ELF-1 (cell line): ENCODE data around the gene ATOX1.
A peak's percentile ranks its signal among the peaks of the same experiment; 100 is the strongest.

Source experiments
- DNase-seq: peaks from one replicate; pipeline ENCODE4 v3.0.0-alpha.2; 2016; ENCODE audit warnings: low read depth, low spot score

ATOX1 gene

GRCh38 chr5:151733358-151734063 is 24.9 kb downstream of the ATOX1 start:
- no peak for DNase-seq

DNA sequence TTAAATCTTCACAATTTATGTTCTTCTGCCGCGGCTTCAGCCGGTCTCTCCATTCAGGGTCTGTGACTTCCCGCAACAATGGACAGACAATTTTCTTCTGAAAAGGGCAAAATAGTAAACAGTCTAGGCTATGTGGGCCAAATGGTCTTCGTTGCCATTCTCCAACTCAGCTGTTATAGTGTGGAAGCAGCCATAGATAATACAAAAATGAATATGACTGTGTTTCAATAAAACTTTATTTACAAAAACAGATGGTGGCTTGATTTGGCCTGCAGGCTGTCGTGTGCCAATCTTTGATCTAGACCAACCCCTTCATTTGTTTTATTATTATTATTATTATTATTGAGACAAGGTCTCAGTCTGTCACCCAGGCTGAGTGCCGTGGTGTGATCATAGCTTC is 28.1 kb downstream of the ATOX1 start:
- DNase-seq = no peak

DNA sequence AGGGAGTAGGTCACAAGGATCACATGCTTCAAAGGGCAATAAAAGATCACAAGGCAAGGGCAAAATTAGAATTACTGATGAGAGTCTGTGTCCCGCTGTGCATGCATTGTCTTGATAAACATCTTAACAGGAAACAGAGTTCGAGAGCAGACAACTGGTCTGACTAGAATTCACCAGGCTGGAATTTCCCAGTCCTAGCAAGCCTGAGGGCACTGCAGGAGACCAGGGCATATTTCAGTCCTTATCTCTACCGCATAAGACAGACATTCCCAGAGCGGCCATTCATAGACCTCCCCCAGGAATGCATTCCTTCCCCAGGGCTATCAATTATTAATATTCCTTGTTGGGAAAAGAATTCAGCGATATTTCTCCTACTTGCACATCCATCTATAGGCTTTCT is 28.8 kb downstream of the ATOX1 start:
- peak; percentile 61 for DNase-seq

GRCh38 chr5:151724360-151724759 is 34.1 kb downstream of the ATOX1 start:
- DNase-seq = no peak

DNA sequence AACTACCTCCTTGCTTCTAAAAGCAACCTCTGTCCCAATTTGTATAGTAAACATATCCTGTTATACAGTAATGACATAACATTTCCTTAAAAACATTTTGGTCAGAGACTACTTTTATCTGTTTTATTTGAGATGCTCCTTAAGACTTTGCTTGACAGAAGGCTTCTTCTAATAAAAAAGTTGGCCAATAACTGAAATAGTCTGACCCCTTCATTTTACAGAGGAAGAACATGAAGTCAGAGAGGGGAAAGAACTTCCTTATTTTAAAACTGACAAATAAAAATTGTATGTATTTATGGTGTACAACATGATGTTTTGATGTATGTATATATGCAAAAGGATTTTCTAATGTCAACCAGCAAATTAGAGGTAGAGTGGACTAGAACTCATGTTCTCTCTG is 35.9 kb downstream of the ATOX1 start:
- DNase-seq = no peak

DNA sequence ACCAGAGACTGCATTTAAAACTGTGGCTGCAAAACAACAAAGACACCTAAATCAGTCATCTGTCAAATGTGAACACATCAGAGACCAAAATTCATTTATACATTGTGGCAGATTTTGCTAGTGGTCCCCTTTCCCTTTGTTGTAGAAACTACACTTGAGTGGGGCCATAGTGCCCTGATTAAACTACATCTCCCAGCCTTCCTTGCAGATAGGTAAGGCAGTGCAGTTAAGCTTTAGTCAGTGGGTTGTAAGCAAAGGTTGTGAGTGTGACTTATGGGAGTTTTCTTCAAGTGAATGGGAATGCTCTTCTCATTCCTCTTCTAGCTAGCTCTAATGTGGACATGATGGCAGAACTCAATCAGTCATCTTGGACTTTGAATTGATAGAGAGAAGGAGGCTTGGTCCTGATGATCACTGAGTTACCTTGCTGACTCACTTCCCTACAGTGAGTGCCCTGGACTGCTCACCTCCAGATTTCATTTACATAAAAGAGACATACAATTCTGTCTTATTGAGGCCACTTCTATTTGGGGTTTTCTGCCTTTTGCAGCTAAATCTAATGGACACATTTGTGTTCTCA is 36.5 kb downstream of the ATOX1 start:
- DNase-seq = no peak

DNA sequence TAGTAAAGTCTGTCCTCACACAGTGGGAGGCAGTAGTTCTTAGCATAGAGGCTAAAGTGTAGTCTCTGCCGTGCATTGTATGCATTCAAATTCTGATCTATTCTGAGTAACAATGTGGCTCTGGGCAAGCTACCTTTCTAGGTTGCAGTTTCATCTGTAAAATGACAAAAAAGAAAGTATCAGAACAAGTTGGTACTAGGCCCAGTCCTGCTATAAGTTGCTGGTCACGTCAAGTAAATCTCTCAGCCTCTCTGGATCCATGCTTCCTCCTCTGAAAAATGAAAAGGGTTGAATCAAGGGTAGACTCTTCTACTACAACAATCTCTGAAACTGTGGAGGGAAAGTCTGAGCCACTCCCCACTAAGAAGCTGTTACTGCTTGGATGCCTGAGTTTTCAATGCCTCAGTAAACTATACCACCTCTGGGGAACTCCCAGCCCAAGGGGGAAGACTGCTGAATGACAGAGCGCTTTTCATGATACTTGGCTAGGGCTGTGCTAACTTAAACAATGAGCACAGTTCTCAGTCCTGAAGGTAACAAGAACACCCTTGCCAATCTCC is 37.3 kb downstream of the ATOX1 start:
- no peak for DNase-seq

DNA sequence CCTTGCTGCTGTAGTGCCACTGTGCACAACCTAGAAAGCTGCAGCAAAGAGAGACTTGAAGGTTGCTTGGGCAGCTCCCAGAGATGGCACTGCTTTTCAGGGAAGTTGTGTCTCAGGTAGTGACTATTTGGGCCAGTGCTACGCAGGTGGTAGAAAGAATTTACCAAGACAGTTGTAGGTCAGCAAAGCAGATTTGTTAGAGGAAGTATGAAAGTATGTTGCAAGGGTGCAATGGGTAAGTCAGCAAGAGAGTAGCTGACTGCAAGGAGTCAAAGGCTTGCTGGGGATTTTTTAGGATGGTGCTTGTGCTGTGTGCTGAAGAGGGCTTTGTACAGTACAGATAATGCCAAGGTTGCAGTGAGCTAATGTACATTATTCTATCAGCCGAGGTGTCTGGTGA is 38.2 kb downstream of the ATOX1 start:
- DNase-seq = no peak

DNA sequence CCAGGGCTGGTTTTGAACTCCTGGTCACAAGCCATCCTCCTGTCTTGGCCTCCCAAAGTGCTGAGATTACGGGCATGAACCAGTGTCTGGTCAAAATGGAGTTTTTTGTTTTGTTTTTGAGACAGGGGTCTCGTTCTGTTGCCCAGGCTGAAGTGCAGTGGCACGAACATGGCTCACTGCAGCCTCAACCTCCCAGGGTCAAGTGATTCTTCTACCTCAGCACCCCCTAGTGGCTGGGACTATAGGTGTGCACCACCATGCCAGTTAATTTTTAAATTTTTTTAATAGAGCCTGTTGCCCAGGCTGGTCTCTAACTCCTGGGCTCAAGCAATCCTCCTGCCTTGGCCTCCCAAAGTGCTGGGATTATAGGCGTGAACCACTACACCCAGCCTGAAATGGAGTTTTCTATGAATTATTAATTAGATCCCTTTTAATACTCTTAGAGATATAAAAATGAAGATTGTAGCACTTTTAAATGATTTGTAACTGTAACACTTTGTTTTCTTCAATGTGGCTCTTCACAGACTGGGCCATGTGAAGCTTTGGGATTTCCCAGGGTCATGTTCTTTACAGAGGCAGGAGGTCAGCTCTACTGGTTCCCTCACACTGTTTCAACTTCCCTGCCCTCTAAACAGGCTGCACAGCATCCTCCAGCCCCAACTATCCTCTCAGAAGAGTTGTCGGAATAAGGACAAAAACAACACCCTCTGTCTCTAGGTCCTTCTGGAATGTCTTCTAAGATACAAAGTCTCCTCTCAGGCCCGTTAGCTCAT is 39.0 kb downstream of the ATOX1 start:
- DNase-seq = peak; percentile 51

DNA sequence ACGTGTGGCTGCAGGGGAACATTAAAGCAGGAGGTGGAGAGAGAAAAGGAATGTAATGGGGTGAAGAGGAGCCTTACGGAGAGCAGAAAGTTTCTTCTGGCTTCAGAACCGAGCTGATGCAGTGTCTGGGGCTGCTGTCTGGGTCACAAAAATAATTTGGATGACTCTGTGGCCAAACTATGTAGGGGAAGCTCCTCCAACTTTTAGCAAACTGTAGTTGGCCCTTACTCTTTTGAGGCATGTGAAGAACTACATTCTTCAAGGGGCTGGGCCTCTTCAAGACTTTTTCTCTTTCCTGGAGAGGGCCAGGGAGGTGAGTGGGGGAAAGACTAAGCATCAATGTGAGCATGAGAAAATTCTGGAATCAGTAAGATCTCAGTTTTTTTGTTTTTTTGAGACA is 39.8 kb downstream of the ATOX1 start:
- no peak for DNase-seq

GRCh38 chr5:151718153-151718552 is 40.3 kb downstream of the ATOX1 start:
- DNase-seq = no peak

DNA sequence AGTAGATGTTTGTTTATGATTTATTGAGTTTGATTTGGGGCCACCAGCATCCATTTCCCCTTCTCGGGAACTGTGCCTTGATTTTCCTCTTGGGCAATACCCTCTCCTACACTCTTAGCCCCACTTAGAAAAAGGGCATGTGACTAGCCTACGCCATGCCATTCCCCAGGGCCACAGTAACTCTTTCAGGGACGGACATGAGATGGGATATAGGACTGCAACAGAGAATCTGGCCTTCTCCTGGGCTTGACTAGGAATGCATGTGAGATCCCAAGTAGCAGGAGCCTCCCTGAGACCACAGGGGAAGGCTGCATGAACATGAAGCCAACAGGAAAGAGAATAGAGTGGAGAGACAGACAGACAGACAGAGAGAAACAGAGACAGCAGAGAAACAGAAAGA is 41.0 kb downstream of the ATOX1 start:
- DNase-seq = no peak

- DNase-seq = no peak
Observed at GRCh38 chr5:151709109-151709735, 49.2 kb downstream of the ATOX1 start.

GRCh38 chr5:151708126-151708525 is 50.3 kb downstream of the ATOX1 start:
- no peak for DNase-seq

DNA sequence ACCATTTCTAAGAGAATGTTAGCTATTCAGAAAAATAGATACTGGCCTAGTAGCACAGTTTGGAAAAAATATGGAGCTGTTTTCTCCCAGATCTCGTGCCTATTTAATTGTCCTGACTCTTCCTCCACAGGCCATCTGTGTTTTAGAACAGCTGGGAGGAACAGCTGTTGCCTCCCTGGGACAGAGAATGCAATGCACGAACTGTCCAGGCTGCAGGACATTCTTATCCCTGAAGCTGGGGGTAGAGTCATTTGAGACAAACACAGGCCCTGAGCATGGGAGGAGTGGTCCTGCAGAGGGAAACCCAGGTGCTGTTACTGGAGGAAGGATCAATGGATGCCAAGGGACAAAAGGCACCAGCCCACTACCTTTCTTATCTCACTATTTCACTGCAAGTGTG is 50.9 kb downstream of the ATOX1 start:
- DNase-seq = no peak

DNA sequence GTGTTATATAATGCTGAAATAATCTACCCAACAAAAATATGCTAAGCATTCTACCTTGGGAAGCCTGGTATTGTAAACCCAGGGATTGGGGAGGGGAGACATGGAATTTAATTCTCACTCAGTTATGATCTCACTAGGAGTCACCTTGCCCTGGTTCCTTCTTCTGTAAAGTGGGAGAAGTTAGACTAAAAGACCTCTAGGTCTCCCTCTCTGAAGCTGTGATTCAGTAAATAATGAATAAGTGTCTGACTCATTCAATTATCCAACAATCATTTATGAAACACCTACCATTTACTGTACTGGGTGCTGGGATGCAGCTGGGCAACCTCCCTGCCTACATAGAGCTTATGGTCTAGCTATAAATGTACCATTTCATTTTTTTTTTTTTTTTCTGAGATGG is 51.5 kb downstream of the ATOX1 start:
- no peak for DNase-seq

DNA sequence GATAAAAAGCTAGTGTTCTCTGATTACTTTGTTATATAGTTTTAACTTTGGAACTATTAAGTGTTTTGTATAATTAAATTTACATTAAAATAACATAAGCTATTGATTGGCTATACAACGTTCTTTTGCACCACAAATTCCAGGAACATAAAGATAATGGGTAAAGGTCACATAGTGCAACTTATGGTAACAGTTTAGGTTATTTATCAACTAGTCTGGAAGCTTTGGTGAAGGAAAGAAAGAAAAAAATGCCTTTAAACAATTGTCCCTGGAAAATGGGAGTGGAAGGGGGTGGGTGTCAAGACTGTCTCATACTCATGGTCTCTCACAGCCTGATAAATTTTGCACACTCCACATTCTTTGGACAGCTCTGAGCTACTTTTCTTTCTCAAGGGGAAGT is 54.7 kb downstream of the ATOX1 start:
- no peak for DNase-seq

- no peak for DNase-seq
Observed at GRCh38 chr5:151703227-151703626, 55.2 kb downstream of the ATOX1 start.

DNA sequence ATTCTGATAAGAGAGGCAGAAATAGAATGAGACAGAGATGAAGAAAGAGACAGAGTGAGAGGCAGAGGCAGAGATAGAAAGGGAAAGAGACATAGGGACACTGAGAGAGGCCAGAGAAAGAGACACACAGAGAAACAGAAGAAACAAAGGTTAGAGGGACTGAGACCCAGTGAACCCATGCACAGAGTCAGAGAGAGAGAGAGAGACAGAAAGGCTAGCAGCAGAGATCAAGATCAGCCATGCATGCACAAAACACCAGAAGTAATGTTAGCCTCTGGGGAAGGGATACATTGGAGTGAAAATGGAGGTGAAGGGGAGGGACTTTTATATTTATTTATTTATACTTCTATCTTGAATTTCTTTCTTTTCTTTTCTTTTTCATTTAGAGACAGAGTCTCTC is 57.6 kb downstream of the ATOX1 start:
- no peak for DNase-seq

- DNase-seq = no peak
Observed at GRCh38 chr5:151700296-151700695, 58.1 kb downstream of the ATOX1 start.

- peak; percentile 89 for DNase-seq
Observed at GRCh38 chr5:151699071-151699901, 59.1 kb downstream of the ATOX1 start.
